Prostate gland (tissue), 2 donors: Measurements from ENCODE around the gene TMEM243. TPM values are rescaled to one million over a fixed set of nuclear protein-coding genes. Genes with fewer than 3 reads are reported as not detected.

Experiments used
- DNase-seq: peaks from one replicate; pipeline ENCODE4 v3.0.0-alpha.2; 2019; ENCODE audit warnings: low spot score
- H3K27ac ChIP-seq, 2 donors: fragments of 200-600 bp; sonication (generic); 2 replicates each; pipeline ENCODE4 v1.5.1; 2017 to 2019
- H3K27me3 ChIP-seq: fragments of 200-600 bp; sonication (generic); replicated peaks from 2 replicates; pipeline ENCODE4 v1.5.1; 2019; ENCODE audit not compliant: insufficient read depth
- H3K36me3 ChIP-seq, 2 donors: fragments of 200-600 bp; sonication (generic); 1 replicate in 1 of 2; 2 replicates in 1 of 2; pipeline versions ENCODE4 v1.5.1 to v1.8.1; 2017 to 2019
- H3K4me1 ChIP-seq: fragments of 200-600 bp; sonication (generic); replicated peaks from 2 replicates; pipeline ENCODE4 v1.5.1; 2019
- H3K4me3 ChIP-seq, 2 donors: fragments of 200-600 bp; sonication (generic); 2 replicates each; pipeline ENCODE4 v1.5.1; 2017 to 2019
- H3K9me3 ChIP-seq: fragments of 200-600 bp; sonication (generic); 2 replicates; pipeline ENCODE4 v1.5.1; 2017
- CTCF ChIP-seq, 4 experiments: fragments of 200-600 bp in 2 of 4; fragments of 450-650 bp in 2 of 4; sonication (generic) in 2 of 4; IDR thresholded peaks; 1 replicate in 3 of 4; 2 replicates in 1 of 4; pipeline ENCODE4 v1.5.1; 2016 to 2019; ENCODE audit warnings: antibody characterized with exemption in 4 of 4, mild to moderate bottlenecking in 2 of 4, moderate library complexity in 2 of 4
- POLR2A ChIP-seq: fragments of 450-650 bp; IDR thresholded peaks from one replicate; pipeline ENCODE4 v1.6.1; 2016; ENCODE audit warnings: antibody characterized with exemption, mild to moderate bottlenecking
- POLR2AphosphoS5 ChIP-seq: sonication (generic); formaldehyde crosslinking; IDR thresholded peaks from one replicate; pipeline ENCODE4 v1.6.1; 2017; ENCODE audit warnings: antibody characterized with exemption
- WGBS: methylation state at CpG from one replicate; pipeline ENCODE4 v1.1.5; 2018; 5-methylcytosine and 5-hydroxymethylcytosine counted together
- intact Hi-C: fragments of 100-400 bp; cut with DNase I; formaldehyde crosslinking; loops from one replicate; pipeline ENCODE4 v1.14.2; 2022
- total RNA-seq, 2 donors: library from RNA; depleted of rRNA; stranded (reverse); fragments of >200 nt; gene quantifications; one replicate each; pipeline ENCODE4 v1.1.0, GENCODE V29; 2016

The TMEM243 gene
- total RNA-seq, 2 donors from 2014 or later = 23.3 to 39.7 TPM

GRCh38 chr7:87223666-87224065 is 4.1 kb upstream of the TMEM243 start:
- 70% methylated on average over 1 of the region's 1 CpG for WGBS
- intact Hi-C loops = loop anchor here (5.0 to 10.0 kb wide), 2 partner anchors 71 to 169 kb away; partner anchors contain the start of genes DMTF1 and ELAPOR2
- H3K4me1 ChIP-seq = no peaks in the 10 kb centered on the region
- TF ChIP-seq POLR2AphosphoS5 = no peak
- H3K27ac ChIP-seq = no peak overlapping the region
- no peaks in the 10 kb centered on the region for H3K36me3 ChIP-seq
- H3K9me3 ChIP-seq = no peaks in the 10 kb centered on the region
- no peak for DNase-seq
- no peak overlapping the region for H3K4me3 ChIP-seq
- no peaks in the 10 kb centered on the region for H3K27me3 ChIP-seq

- H3K27ac ChIP-seq = peak overlapping the region; percentile 81 to 84
- H3K4me1 ChIP-seq = no peaks in the 10 kb centered on the region
- H3K36me3 ChIP-seq = no peaks in the 10 kb centered on the region
- H3K27me3 ChIP-seq = no peaks in the 10 kb centered on the region
- H3K4me3 ChIP-seq = peak overlapping the region; percentile 62 to 85
- intact Hi-C loops = loop anchor here (5.0 to 10.0 kb wide), 2 partner anchors 68 to 166 kb away; partner anchors contain the start of genes DMTF1 and ELAPOR2
- 5% methylated on average over 17 of the region's 17 CpGs for WGBS
- no peaks in the 10 kb centered on the region for H3K9me3 ChIP-seq
- peak; percentile 22 for DNase-seq
- no peak for TF ChIP-seq POLR2AphosphoS5
- TF ChIP-seq CTCF (IDR thresholded peaks at IDR 0.05) = no peak
- no peak for TF ChIP-seq POLR2A
Measured at GRCh38 chr7:87220734-87221215, 1.2 kb upstream of the TMEM243 start.

GRCh38 chr7:87220026-87220733 is 648 bp upstream of the TMEM243 start:
- 0% methylated on average over 56 of the region's 75 CpGs for WGBS
- no peaks in the 10 kb centered on the region for H3K4me1 ChIP-seq
- H3K27ac ChIP-seq = peak overlapping the region; percentile 81 to 84
- peak; percentile 86 for DNase-seq
- no peaks in the 10 kb centered on the region for H3K27me3 ChIP-seq
- intact Hi-C loops = loop anchor here (5.0 to 10.0 kb wide), 2 partner anchors 68 to 165 kb away; partner anchors contain the start of genes DMTF1 and ELAPOR2
- peak in 1 of 4 experiments; percentile 11 for TF ChIP-seq CTCF (IDR thresholded peaks at IDR 0.05)
- peak; percentile 94 for TF ChIP-seq POLR2A
- peak; percentile 81 for TF ChIP-seq POLR2AphosphoS5
- H3K36me3 ChIP-seq = no peaks in the 10 kb centered on the region
- peak overlapping the region; percentile 62 to 85 for H3K4me3 ChIP-seq
- H3K9me3 ChIP-seq = no peaks in the 10 kb centered on the region

- DNase-seq = peak; percentile 42
- Histone ChIP-seq H3K27ac (peak overlapping the region; percentile 81 to 84), H3K9me3 (no peaks in the 10 kb centered on the region), H3K4me3 (peak overlapping the region; percentile 62 to 85), H3K27me3 (no peaks in the 10 kb centered on the region), H3K4me1 (no peaks in the 10 kb centered on the region), H3K36me3 (no peaks in the 10 kb centered on the region)
- TF ChIP-seq POLR2AphosphoS5 = no peak
- TF ChIP-seq CTCF (IDR thresholded peaks at IDR 0.05) = peak in 1 of 4 experiments; percentile 13
- intact Hi-C loops = no loop called here
- 2% methylated on average over 17 of the region's 17 CpGs for WGBS
Measured at GRCh38 chr7:87218796-87219544, 562 bp downstream of the TMEM243 start.

- no peaks in the 10 kb centered on the region for H3K4me1 ChIP-seq
- TF ChIP-seq CTCF (IDR thresholded peaks at IDR 0.05) = no peak
- no peak for TF ChIP-seq POLR2AphosphoS5
- no peak for TF ChIP-seq POLR2A
- H3K27ac ChIP-seq = no peak overlapping the region
- H3K9me3 ChIP-seq = no peaks in the 10 kb centered on the region
- H3K27me3 ChIP-seq = no peaks in the 10 kb centered on the region
- WGBS = 63% methylated on average over 9 of the region's 9 CpGs
- H3K4me3 ChIP-seq = peak overlapping the region; percentile 62 to 85
- intact Hi-C loops = no loop called here
- no peaks in the 10 kb centered on the region for H3K36me3 ChIP-seq
- DNase-seq = no peak
Measured at GRCh38 chr7:87217983-87218653, 1.4 kb downstream of the TMEM243 start.
